Panc1 (cell line): Measurements from ENCODE around the gene TSPOAP1. TPM values are rescaled to one million over a fixed set of nuclear protein-coding genes. Genes with fewer than 3 reads are reported as not detected.

Experiments
- ATAC-seq: fragments of 200-7000 bp; cut with Tn5 transposase; 2 replicates; pipeline ENCODE4 v1.9.1; 2020; ENCODE audit warnings: mild to moderate bottlenecking, moderate library complexity
- BruUV-seq: library from RNA; stranded (reverse); fragments of 400-500 nt; replicated peaks from 2 replicates; lab custom pipeline; 2021; lab: Mats Ljungman, UMichigan
- CTCF ChIA-PET: fragments of 300-600 bp; sonication (Branson Sonifier 250); formaldehyde crosslinking; loops from one replicate; lab custom pipeline; 2022; ENCODE audit warnings: antibody characterized with exemption; lab: Charles Lee
- POLR2A ChIA-PET: fragments of 300-600 bp; sonication (Branson Sonifier 250); formaldehyde crosslinking; loops from one replicate; lab custom pipeline; 2022; ENCODE audit warnings: antibody characterized with exemption; lab: Charles Lee
- DNase-seq: peaks from one replicate; pipeline ENCODE4 v3.0.0-alpha.2; 2010; ENCODE audit warnings: low read depth, low spot score
- H3K27ac ChIP-seq: 2 replicates; pipeline ENCODE4 v1.5.1; 2011; ENCODE audit warnings: mild to moderate bottlenecking, low read length, inconsistent platforms
- H3K27me3 ChIP-seq: fragments of 200-500 bp; sonication (Bioruptor generic); 2 replicates; pipeline ENCODE4 v1.6.0; 2014; ENCODE audit warnings: low read length, inconsistent platforms; ENCODE audit not compliant: control insufficient read depth, insufficient read depth
- H3K36me3 ChIP-seq: fragments of 200-500 bp; sonication (Bioruptor generic); 2 replicates; pipeline ENCODE4 v1.5.1; 2014; ENCODE audit warnings: inconsistent platforms, mild to moderate bottlenecking, low read length, moderate library complexity; ENCODE audit not compliant: control insufficient read depth, insufficient read depth
- H3K4me1 ChIP-seq: 2 replicates; pipeline ENCODE4 v1.5.1; 2011; ENCODE audit warnings: inconsistent platforms, mild to moderate bottlenecking, low read length, moderate library complexity; ENCODE audit not compliant: control insufficient read depth, insufficient read depth
- H3K4me3 ChIP-seq, 2 experiments: 2 replicates each; pipeline ENCODE4 v1.5.1; 2011 to 2012; ENCODE audit warnings: low read depth in 2 of 2, low read length in 2 of 2, mild to moderate bottlenecking in 2 of 2, inconsistent platforms in 1 of 2, moderate library complexity in 1 of 2
- H3K9me3 ChIP-seq: fragments of 200-500 bp; sonication (Bioruptor generic); 2 replicates; pipeline ENCODE4 v1.5.1; 2014; ENCODE audit warnings: low read depth, mild to moderate bottlenecking, inconsistent platforms, low read length, moderate library complexity; ENCODE audit not compliant: control insufficient read depth, insufficient read depth
- POLR2AphosphoS5 ChIP-seq: IDR thresholded peaks from 2 replicates; pipeline ENCODE4 v1.6.1; 2012; ENCODE audit warnings: mild to moderate bottlenecking, low read depth, low read length, moderate library complexity
- SIN3A ChIP-seq: IDR thresholded peaks from 2 replicates; pipeline ENCODE4 v1.6.1; 2012; ENCODE audit warnings: low read depth, mild to moderate bottlenecking, low read length, moderate library complexity, borderline replicate concordance; ENCODE audit not compliant: insufficient read depth
- TCF7L2 ChIP-seq: IDR thresholded peaks from 2 replicates; pipeline ENCODE4 v1.6.1; 2011; ENCODE audit warnings: mild to moderate bottlenecking, low read depth, low read length, inconsistent platforms
- in situ Hi-C: cut with HindIII; loops from 2 replicates; pipeline ENCODE4 v1.10.0; 2016; ENCODE audit warnings: low sequenced_read_pairs, low pct_unique_long_range_greater_than_20kb
- intact Hi-C: fragments of 100-400 bp; cut with micrococcal nuclease; formaldehyde crosslinking; loops from one replicate; pipeline ENCODE4 v1.10.0; 2022; ENCODE audit not compliant: unreplicated experiment
- total RNA-seq: library from RNA; stranded (reverse); gene quantifications from one replicate; pipeline ENCODE4 v1.2.1, GENCODE V29; 2021; ENCODE audit not compliant: unreplicated experiment
- TF ChIP-seq, protein P1 (sequence below): fragments of 450-650 bp; IDR thresholded peaks from 2 replicates; pipeline ENCODE4 v1.5.1; 2017; ENCODE audit warnings: mild to moderate bottlenecking
- TF ChIP-seq, protein P2 (sequence below), 2 experiments: IDR thresholded peaks; 2 replicates each; pipeline ENCODE4 v1.6.1; 2011 to 2012; ENCODE audit warnings: low read depth in 2 of 2, control low read depth in 1 of 2, low read length in 1 of 2, mild to moderate bottlenecking in 1 of 2, moderate library complexity in 1 of 2; ENCODE audit not compliant: insufficient read depth in 1 of 2

TSPOAP1 gene
- total RNA-seq, 1 experiment from 2014 or later, result 0.05 TPM

DNA sequence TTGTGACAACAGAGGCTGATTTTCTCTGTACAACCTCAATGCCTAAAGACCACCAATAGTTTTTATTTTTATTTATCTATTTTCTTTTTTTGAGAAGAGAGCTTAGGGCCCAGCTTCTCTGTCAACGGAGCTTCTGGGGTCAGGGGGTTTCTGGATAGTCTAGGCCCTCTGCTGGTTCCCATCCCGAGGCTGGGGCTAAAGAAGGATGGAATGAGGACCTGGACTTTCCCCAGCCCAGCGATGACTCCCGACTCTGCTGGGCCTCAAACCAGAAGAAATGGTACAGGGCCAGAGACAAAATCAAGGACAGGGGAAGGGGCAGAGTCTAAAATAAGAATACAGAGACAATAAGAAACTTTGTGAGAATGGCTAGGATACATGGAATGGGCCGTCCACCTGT, 5.7 kb upstream of the TSPOAP1 start:
- H3K27ac ChIP-seq, result no peak overlapping the region
- CTCF ChIA-PET, result no interaction called here
- no TSS peak for BruUV-seq
- ATAC-seq (no peak), DNase-seq (no peak)
- TF ChIP-seq SIN3A, result no peak
- no peak for TF ChIP-seq TCF7L2
- TF ChIP-seq, protein P1, sequence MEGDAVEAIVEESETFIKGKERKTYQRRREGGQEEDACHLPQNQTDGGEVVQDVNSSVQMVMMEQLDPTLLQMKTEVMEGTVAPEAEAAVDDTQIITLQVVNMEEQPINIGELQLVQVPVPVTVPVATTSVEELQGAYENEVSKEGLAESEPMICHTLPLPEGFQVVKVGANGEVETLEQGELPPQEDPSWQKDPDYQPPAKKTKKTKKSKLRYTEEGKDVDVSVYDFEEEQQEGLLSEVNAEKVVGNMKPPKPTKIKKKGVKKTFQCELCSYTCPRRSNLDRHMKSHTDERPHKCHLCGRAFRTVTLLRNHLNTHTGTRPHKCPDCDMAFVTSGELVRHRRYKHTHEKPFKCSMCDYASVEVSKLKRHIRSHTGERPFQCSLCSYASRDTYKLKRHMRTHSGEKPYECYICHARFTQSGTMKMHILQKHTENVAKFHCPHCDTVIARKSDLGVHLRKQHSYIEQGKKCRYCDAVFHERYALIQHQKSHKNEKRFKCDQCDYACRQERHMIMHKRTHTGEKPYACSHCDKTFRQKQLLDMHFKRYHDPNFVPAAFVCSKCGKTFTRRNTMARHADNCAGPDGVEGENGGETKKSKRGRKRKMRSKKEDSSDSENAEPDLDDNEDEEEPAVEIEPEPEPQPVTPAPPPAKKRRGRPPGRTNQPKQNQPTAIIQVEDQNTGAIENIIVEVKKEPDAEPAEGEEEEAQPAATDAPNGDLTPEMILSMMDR, result no peak
- TF ChIP-seq POLR2AphosphoS5, result no peak
- TF ChIP-seq, protein P2, sequence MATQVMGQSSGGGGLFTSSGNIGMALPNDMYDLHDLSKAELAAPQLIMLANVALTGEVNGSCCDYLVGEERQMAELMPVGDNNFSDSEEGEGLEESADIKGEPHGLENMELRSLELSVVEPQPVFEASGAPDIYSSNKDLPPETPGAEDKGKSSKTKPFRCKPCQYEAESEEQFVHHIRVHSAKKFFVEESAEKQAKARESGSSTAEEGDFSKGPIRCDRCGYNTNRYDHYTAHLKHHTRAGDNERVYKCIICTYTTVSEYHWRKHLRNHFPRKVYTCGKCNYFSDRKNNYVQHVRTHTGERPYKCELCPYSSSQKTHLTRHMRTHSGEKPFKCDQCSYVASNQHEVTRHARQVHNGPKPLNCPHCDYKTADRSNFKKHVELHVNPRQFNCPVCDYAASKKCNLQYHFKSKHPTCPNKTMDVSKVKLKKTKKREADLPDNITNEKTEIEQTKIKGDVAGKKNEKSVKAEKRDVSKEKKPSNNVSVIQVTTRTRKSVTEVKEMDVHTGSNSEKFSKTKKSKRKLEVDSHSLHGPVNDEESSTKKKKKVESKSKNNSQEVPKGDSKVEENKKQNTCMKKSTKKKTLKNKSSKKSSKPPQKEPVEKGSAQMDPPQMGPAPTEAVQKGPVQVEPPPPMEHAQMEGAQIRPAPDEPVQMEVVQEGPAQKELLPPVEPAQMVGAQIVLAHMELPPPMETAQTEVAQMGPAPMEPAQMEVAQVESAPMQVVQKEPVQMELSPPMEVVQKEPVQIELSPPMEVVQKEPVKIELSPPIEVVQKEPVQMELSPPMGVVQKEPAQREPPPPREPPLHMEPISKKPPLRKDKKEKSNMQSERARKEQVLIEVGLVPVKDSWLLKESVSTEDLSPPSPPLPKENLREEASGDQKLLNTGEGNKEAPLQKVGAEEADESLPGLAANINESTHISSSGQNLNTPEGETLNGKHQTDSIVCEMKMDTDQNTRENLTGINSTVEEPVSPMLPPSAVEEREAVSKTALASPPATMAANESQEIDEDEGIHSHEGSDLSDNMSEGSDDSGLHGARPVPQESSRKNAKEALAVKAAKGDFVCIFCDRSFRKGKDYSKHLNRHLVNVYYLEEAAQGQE (IDR thresholded peaks at IDR 0.05; ENCODE audit: insufficient read depth in 1 of 2, low read depth in 2 of 2, low read length in 1 of 2), result no peak
- H3K4me3 ChIP-seq, result no peak overlapping the region
- in situ Hi-C loops (no loop called here), intact Hi-C loops (no loop called here)
- no peaks in the 10 kb centered on the region for H3K9me3 ChIP-seq
- no peaks in the 10 kb centered on the region for H3K27me3 ChIP-seq
- no peaks in the 10 kb centered on the region for H3K36me3 ChIP-seq
- H3K4me1 ChIP-seq, result no peaks in the 10 kb centered on the region; the same call in 1 of the 2 replicates
- POLR2A ChIA-PET, result interaction anchor here (0.6 kb wide), 1 partner anchor 65 kb away, joined by 5 read pairs; no protein-coding TSS in a partner anchor

DNA sequence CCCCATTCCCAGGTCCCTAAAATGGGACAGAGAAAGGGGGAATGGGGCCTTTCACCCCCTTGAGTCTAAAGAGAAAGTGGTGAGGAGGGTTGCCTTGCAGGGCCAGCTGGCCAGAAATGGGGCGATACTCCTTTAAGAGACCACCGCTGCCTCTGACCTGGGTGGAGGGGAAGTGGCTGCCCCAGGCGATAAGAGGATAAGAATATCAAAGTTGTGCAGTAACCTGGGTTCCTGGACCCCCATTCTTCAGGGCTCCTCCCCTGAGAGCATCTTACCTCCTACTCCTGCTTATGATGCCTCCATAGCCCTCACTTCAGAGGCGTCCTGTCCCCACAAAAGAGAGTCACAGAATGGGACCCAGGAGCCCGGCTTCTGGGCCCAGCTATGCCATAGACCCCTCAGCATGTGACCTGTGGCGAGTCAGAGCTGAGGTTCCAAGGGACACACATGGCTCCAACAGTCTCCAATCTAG, 5.2 kb upstream of the TSPOAP1 start:
- ATAC-seq (no peak), DNase-seq (no peak)
- H3K36me3 ChIP-seq, result no peaks in the 10 kb centered on the region
- no peaks in the 10 kb centered on the region for H3K9me3 ChIP-seq
- H3K4me1 ChIP-seq, result no peaks in the 10 kb centered on the region; the same call in 1 of the 2 replicates
- POLR2A ChIA-PET, result no interaction called here
- no peak overlapping the region for H3K27ac ChIP-seq
- in situ Hi-C loops, result no loop called here
- TF ChIP-seq, protein P1, result no peak
- TF ChIP-seq, protein P2 (IDR thresholded peaks at IDR 0.05; ENCODE audit: insufficient read depth in 1 of 2, low read depth in 2 of 2, low read length in 1 of 2), result no peak
- intact Hi-C loops, result no loop called here
- H3K4me3 ChIP-seq, result no peak overlapping the region
- BruUV-seq, result no TSS peak
- H3K27me3 ChIP-seq, result no peaks in the 10 kb centered on the region
- CTCF ChIA-PET, result no interaction called here
